ENCODE results near the gene GPD1L.

Gene GPD1L

GRCh38 chr3:32136703-32137102 lies 30.3 kb downstream of the GPD1L start:
- DNase-seq (ENCODE audit: low read depth in 2 of 2, low spot score in 1 of 2): no peak

GRCh38 chr3:32137870-32138269 lies 31.4 kb downstream of the GPD1L start:
- DNase-seq (ENCODE audit: low read depth in 2 of 2, low spot score in 1 of 2): no peak

GRCh38 chr3:32138545-32139104 lies 32.2 kb downstream of the GPD1L start:
- DNase-seq (ENCODE audit: low read depth in 2 of 2, low spot score in 1 of 2): no peak

- no peak for DNase-seq (ENCODE audit: low read depth in 2 of 2, low spot score in 1 of 2)
Observed at GRCh38 chr3:32140943-32141342, 34.5 kb downstream of the GPD1L start.

- DNase-seq (ENCODE audit: low read depth in 2 of 2, low spot score in 1 of 2): peak in 1 of 2 donors; percentile 9
Observed at GRCh38 chr3:32143849-32144757, 37.7 kb downstream of the GPD1L start.

- DNase-seq (ENCODE audit: low read depth in 2 of 2, low spot score in 1 of 2): no peak
Observed at GRCh38 chr3:32146746-32147211, 40.4 kb downstream of the GPD1L start.

GRCh38 chr3:32147509-32147908 lies 41.1 kb downstream of the GPD1L start:
- no peak for DNase-seq (ENCODE audit: low read depth in 2 of 2, low spot score in 1 of 2)

- DNase-seq (ENCODE audit: low read depth in 2 of 2, low spot score in 1 of 2): no peak
Observed at GRCh38 chr3:32147933-32148332, 41.5 kb downstream of the GPD1L start.

GRCh38 chr3:32148351-32148750 lies 41.9 kb downstream of the GPD1L start:
- no peak for DNase-seq (ENCODE audit: low read depth in 2 of 2, low spot score in 1 of 2)

- DNase-seq (ENCODE audit: low read depth in 2 of 2, low spot score in 1 of 2): no peak
Observed at GRCh38 chr3:32153414-32154204, 47.2 kb downstream of the GPD1L start.

GRCh38 chr3:32154205-32154579 lies 47.8 kb downstream of the GPD1L start:
- DNase-seq (ENCODE audit: low read depth in 2 of 2, low spot score in 1 of 2): no peak

- no peak for DNase-seq (ENCODE audit: low read depth in 2 of 2, low spot score in 1 of 2)
Observed at GRCh38 chr3:32155117-32155516, 48.7 kb downstream of the GPD1L start.

GRCh38 chr3:32157600-32158264 lies 51.3 kb downstream of the GPD1L start:
- no peak for DNase-seq (ENCODE audit: low read depth in 2 of 2, low spot score in 1 of 2)

- no peak for DNase-seq (ENCODE audit: low read depth in 2 of 2, low spot score in 1 of 2)
Observed at GRCh38 chr3:32160706-32161214, 54.3 kb downstream of the GPD1L start.

GRCh38 chr3:32165442-32165841 lies 59.0 kb downstream of the GPD1L start:
- no peak for DNase-seq (ENCODE audit: low read depth in 2 of 2, low spot score in 1 of 2)

- no peak for DNase-seq (ENCODE audit: low read depth in 2 of 2, low spot score in 1 of 2)
Observed at GRCh38 chr3:32166654-32167053, 60.2 kb downstream of the GPD1L start.

GRCh38 chr3:32172420-32172819 lies 66.0 kb downstream of the GPD1L start:
- DNase-seq (ENCODE audit: low read depth in 2 of 2, low spot score in 1 of 2): no peak

- peak; percentile 19 to 24 for DNase-seq (ENCODE audit: low read depth in 2 of 2, low spot score in 1 of 2)
Observed at GRCh38 chr3:32175607-32176197, 69.3 kb downstream of the GPD1L start.

GRCh38 chr3:32176989-32177701 lies 70.7 kb downstream of the GPD1L start:
- DNase-seq (ENCODE audit: low read depth in 2 of 2, low spot score in 1 of 2): peak; percentile 21 to 23

- peak in 1 of 2 donors; percentile 5 for DNase-seq (ENCODE audit: low read depth in 2 of 2, low spot score in 1 of 2)
Observed at GRCh38 chr3:32177702-32178198, 71.3 kb downstream of the GPD1L start.
